GM12801 (cell line): ENCODE data around the gene PEA15.

Experiments used
- TF ChIP-seq, protein P1 (sequence below): IDR thresholded peaks from one replicate; pipeline ENCODE4 v1.5.1; 2011; ENCODE audit warnings: control low read depth; ENCODE audit not compliant: insufficient read length; ENCODE audit errors: extremely low read depth

PEA15 gene

DNA sequence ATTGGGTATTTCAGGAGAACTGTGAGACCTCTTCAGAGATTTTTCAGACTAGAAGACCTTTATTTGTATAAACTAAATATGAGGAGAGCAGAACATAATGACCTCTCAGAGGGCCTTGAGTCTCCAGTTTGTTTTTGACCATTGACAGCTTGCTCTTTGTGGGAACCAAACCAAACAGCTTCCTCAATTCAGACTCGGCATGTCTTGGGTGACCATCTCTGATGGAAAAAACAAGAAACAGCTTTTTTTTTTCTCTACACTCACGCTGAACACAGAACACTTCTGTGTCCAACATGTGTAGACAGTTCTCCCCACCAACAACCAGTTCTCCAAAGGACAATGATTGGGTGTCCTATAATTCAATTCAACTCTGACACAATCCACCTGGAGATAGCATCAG is 42.3 kb upstream of the PEA15 start:
- TF ChIP-seq, protein P1, sequence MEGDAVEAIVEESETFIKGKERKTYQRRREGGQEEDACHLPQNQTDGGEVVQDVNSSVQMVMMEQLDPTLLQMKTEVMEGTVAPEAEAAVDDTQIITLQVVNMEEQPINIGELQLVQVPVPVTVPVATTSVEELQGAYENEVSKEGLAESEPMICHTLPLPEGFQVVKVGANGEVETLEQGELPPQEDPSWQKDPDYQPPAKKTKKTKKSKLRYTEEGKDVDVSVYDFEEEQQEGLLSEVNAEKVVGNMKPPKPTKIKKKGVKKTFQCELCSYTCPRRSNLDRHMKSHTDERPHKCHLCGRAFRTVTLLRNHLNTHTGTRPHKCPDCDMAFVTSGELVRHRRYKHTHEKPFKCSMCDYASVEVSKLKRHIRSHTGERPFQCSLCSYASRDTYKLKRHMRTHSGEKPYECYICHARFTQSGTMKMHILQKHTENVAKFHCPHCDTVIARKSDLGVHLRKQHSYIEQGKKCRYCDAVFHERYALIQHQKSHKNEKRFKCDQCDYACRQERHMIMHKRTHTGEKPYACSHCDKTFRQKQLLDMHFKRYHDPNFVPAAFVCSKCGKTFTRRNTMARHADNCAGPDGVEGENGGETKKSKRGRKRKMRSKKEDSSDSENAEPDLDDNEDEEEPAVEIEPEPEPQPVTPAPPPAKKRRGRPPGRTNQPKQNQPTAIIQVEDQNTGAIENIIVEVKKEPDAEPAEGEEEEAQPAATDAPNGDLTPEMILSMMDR = no peak

- TF ChIP-seq, protein P1 = no peak
Observed at GRCh38 chr1:160163615-160164014, 41.6 kb upstream of the PEA15 start.

GRCh38 chr1:160164121-160164520 is 41.1 kb upstream of the PEA15 start:
- TF ChIP-seq, protein P1 = no peak

- TF ChIP-seq, protein P1 = no peak
Observed at GRCh38 chr1:160166166-160166868, 38.9 kb upstream of the PEA15 start.

DNA sequence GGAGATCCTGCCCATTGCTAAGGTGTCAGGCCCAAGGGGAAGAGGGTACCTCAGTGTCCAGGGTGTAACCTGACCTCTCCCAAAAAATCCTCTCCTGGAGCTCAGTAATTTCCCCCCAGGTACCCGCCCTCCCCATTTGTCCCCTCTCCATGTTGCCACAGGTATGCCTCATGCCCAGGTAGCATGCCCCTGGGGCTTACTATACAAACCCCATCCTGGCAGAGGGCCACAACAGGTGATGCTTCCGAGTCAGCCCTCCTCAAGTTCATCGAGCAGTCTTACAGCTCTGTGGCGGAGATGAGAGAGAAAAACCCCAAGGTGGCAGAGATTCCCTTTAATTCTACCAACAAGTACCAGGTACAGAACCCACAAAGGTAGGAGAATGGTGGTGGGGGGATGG is 38.1 kb upstream of the PEA15 start:
- TF ChIP-seq, protein P1 = no peak

DNA sequence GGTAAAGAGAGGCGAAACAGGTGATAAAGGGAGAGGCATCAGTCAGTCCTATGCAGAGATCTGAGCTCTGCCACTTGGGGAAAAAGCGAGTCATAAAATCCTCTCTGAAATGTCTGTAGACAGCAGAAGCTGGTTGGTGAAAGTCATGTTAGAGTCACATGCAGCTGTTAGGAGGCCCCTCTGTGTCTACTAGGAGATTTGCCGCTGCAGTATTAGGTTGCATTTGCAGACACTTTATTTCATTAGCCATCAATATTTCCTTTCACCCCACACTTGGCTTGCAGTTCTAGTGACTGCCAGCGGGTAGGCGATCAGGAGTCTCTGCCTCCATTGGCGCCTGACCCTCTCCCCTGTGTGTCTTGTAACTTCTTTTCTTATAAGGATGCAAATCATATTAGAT is 37.6 kb upstream of the PEA15 start:
- TF ChIP-seq, protein P1 = no peak

DNA sequence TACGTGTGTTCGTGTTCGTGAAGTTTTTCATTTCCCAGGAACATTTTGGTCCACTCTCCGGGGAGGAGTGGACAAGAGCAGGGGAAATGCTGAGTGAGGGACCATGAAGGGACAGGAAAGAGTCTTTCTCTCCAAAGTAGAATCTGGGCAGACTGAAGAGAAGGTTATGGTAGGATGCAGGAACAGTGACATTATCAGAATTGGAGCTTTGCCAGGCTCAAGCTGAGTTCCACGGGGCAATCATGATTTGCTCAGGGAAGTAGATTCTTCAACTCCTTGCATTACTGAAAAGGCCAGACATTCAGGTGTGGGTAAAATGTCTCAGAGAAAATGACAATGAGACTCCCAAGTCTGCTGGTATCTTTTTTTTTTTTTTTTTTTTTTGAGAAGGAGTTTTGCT is 37.2 kb upstream of the PEA15 start:
- TF ChIP-seq, protein P1 = no peak
